ENCODE data around the gene NHS.

Gene NHS

DNA sequence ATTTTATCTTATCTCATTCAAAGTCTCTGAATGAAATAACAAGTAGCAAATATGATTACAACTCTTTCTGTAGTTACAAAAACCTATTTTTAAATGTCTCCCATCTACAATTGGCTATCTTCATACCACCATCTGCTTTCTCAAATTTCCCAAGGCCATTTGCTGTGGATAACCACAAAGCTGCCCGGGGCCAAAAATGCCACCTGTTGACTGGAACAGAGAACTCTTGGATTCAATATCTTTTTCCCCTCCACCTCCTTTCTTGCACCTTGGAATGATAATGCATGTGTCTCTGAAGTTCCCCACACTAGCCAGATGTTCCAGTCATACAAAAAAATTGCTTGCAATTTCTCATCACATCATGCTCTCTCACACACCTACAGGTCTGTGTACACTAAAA is 269.0 kb downstream of the NHS start:
- no peak for DNase-seq
- no peaks in the 10 kb centered on the region for H3K27me3 ChIP-seq
- H3K36me3 ChIP-seq = no peaks in the 10 kb centered on the region
- no peak overlapping the region for H3K4me3 ChIP-seq (ENCODE audit: low read depth, low read length)
- H3K4me1 ChIP-seq = no peaks in the 10 kb centered on the region
- H3K9me3 ChIP-seq = no peaks in the 10 kb centered on the region
- TF ChIP-seq, protein P1, sequence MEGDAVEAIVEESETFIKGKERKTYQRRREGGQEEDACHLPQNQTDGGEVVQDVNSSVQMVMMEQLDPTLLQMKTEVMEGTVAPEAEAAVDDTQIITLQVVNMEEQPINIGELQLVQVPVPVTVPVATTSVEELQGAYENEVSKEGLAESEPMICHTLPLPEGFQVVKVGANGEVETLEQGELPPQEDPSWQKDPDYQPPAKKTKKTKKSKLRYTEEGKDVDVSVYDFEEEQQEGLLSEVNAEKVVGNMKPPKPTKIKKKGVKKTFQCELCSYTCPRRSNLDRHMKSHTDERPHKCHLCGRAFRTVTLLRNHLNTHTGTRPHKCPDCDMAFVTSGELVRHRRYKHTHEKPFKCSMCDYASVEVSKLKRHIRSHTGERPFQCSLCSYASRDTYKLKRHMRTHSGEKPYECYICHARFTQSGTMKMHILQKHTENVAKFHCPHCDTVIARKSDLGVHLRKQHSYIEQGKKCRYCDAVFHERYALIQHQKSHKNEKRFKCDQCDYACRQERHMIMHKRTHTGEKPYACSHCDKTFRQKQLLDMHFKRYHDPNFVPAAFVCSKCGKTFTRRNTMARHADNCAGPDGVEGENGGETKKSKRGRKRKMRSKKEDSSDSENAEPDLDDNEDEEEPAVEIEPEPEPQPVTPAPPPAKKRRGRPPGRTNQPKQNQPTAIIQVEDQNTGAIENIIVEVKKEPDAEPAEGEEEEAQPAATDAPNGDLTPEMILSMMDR (IDR thresholded peaks at IDR 0.05; ENCODE audit: low read depth, low read length) = no peak

DNA sequence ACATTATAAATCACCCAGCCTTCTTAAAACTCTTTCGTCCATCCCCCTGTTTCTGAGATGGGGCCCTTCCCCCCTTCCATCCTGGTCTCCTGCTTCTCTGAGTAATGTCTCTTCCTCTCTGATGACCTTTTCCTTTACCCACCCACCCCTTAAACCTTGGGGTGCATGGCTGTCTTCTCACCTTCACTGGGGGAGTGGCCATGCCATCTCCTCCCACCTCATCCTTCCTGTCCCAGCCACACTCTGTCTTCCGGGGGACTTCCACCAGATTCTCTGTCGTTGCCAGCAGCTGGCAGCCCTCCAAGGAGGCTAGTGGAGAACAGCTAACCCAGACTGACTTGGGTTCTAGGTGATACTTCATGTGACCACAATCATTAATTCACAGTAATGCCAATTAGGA is 279.1 kb downstream of the NHS start:
- DNase-seq = peak; percentile 9
- no peaks in the 10 kb centered on the region for H3K4me1 ChIP-seq
- H3K27me3 ChIP-seq = peaks cover 13% of the 10 kb centered on the region; the same call in 1 of the 2 replicates
- H3K4me3 ChIP-seq (ENCODE audit: low read depth, low read length) = no peak overlapping the region
- no peaks in the 10 kb centered on the region for H3K9me3 ChIP-seq
- H3K36me3 ChIP-seq = no peaks in the 10 kb centered on the region
- TF ChIP-seq, protein P1 (IDR thresholded peaks at IDR 0.05; ENCODE audit: low read depth, low read length) = no peak

DNA sequence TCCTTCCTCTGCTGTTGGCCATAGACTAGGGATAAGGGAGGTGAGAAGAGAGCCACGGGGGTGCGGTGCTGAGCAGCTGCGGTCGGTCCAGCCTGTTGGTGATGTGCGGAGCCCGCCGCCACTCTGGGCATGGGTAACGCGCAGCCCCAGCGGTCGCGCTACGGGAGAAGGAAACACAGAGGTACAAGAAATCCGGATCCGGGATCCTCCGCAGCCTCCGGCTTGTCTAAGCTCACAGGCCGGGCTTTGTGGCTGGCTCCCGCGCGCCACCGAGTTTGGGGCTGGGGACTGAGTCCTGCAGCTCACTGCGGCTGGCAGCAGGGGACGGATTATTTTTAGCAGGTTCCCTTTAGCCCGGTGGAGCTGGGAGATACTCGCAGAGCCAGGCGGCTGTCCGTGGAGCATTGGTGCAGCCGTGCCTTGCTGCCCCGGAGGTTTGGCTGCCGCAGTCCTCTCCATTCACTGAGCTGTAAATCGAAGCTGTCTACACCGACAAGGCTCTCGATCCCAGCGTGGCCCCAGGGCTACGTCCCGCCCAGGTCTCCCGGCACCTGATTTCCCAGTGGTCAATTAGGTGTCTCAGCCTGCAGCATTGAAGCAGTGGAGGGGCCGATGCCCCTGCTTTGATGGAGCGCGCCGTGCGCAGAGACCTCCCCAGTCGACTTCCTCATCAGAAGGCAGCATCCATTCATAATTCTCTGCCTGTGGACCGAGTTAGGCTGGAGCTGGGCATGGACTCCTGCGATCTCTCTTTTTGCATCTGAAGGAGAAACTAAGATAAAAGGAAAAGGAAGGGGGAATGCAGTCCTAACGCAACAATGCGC is 280.4 kb downstream of the NHS start:
- Histone ChIP-seq H3K4me3 (ENCODE audit: low read depth, low read length) (peak overlapping the region; percentile 22), H3K4me1 (no peaks in the 10 kb centered on the region), H3K36me3 (no peaks in the 10 kb centered on the region), H3K9me3 (no peaks in the 10 kb centered on the region), H3K27me3 (peaks cover 13% of the 10 kb centered on the region; the same call in 1 of the 2 replicates)
- DNase-seq = no peak
- TF ChIP-seq, protein P1 (IDR thresholded peaks at IDR 0.05; ENCODE audit: low read depth, low read length) = no peak

DNA sequence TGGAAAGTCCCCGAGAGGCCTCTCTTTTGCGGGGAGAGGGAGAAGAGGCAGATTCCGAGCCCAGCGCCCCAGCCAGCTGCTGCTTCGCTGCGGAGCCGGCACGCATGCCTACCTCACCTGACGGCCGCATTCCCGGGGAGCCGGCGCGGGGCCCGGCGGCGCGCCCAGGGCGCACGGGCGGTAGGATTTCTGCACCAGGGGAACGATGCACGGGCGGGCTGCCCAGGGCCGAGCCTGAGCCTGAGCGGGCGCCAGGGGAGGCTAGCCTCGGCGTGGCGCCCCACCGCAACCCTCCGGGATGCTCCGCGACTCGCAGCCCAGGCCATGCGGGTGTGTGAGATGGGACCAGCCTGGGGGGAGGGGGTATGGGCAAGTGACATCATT is 281.0 kb downstream of the NHS start:
- Histone ChIP-seq H3K4me3 (ENCODE audit: low read depth, low read length) (peak overlapping the region; percentile 22; the same call in 1 of the 2 replicates), H3K9me3 (no peaks in the 10 kb centered on the region), H3K4me1 (no peaks in the 10 kb centered on the region), H3K27me3 (peaks cover 13% of the 10 kb centered on the region; the same call in 1 of the 2 replicates), H3K36me3 (no peaks in the 10 kb centered on the region)
- DNase-seq = no peak
- TF ChIP-seq, protein P1 (IDR thresholded peaks at IDR 0.05; ENCODE audit: low read depth, low read length) = no peak

DNA sequence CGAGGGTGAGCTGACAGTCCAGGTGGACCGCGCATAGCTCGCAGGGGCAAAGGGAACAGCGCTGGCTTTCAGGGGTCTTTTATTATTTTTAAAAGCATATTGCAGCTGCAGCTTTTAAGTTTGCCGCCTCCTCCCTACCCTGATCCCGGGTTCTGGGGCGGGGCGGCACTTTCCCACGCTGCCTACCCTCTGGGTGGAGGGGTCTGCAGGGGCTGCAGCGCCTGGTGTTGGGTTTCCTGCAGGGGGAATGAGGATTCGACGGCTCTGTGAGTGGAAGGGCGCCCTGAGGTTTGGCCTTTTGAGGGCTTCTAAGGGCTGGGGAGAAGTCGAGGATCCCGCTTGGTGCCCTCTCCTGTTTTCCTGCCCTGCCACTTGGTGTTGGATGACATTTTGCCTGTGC is 281.6 kb downstream of the NHS start:
- no peaks in the 10 kb centered on the region for H3K36me3 ChIP-seq
- peaks cover 13% of the 10 kb centered on the region; the same call in 1 of the 2 replicates for H3K27me3 ChIP-seq
- no peaks in the 10 kb centered on the region for H3K9me3 ChIP-seq
- DNase-seq = no peak
- H3K4me3 ChIP-seq (ENCODE audit: low read depth, low read length) = no peak overlapping the region
- no peaks in the 10 kb centered on the region for H3K4me1 ChIP-seq
- TF ChIP-seq, protein P1 (IDR thresholded peaks at IDR 0.05; ENCODE audit: low read depth, low read length) = no peak

DNA sequence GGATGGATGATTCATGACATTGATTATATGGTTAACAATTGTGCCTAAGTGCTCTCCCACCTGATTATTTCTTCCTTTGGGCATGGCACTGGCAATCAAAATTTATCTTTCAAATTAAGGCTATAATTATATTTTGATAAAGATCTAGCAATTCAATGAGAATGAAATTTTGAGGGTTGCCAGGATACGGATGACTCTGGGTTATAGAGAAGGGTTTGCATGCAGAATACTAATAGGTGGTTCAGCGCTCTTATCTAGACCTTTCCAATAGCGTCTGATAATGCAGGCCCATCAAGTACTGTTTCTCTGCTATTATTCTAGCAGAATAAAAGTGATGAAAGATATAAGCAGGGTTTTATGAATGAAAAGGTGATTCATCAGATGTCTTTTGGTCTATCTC is 287.4 kb downstream of the NHS start:
- Histone ChIP-seq H3K4me3 (ENCODE audit: low read depth, low read length) (no peak overlapping the region), H3K27me3 (no peaks in the 10 kb centered on the region), H3K9me3 (no peaks in the 10 kb centered on the region), H3K36me3 (no peaks in the 10 kb centered on the region), H3K4me1 (no peaks in the 10 kb centered on the region)
- TF ChIP-seq, protein P1 (IDR thresholded peaks at IDR 0.05; ENCODE audit: low read depth, low read length) = no peak
- DNase-seq = no peak

All from BE2C (cell line).